ENCODE data around the gene TMPRSS11F.

- TF ChIP-seq CTCF (IDR thresholded peaks at IDR 0.05) (no peak), POLR2A (IDR thresholded peaks at IDR 0.05) (no peak)
Measured at GRCh38 chr4:68076194-68076593, 53.5 kb downstream of the TMPRSS11F start.
